ENCODE measurements around the gene MPND. TPM values are rescaled to one million over a fixed set of nuclear protein-coding genes. Genes with fewer than 3 reads are reported as not detected.
"Not testable (repeated sequence)": the region's sequence is repeated elsewhere in the genome, so short reads cannot be mapped to it uniquely, and the experiment has no call there.

The MPND gene
- total and polyA plus RNA-seq, 12 donors = 4.5 to 52.3 (median 16.1) TPM

DNA sequence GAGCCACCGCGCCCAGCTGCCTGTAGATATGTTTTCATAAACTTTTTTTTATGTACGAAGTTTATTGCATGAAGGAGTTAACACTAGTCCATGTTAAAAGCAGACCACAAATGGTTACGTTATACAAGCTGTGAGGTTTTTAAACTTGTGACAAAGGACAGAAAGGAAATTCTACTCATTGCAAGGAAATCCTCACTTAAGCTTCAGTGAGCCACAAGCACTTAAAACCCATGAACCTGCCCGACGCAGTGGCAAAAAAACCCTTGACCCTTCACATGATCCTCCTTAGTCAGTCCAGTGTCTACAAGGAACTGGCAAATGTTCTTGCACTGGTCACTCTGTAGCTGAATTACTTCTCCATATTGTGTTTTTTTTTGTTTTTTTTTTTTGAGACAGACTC is 4.2 kb downstream of the MPND start:
- H3K4me3 ChIP-seq = no peak overlapping the region
- peaks cover 0 to 9% of the 10 kb centered on the region in 2 donors for H3K36me3 ChIP-seq (replicated peaks in 1 of 2)
- H3K9me3 ChIP-seq (replicated peaks in 1 of 3) = no peaks in the 10 kb centered on the region
- DNase-seq = no peak
- WGBS, 4 donors = 72 to 87% (median 78%) methylated on average over 6 of the region's 6 CpGs
- intact Hi-C loops (cut with DNase I) = loop anchor here in 1 of 2 donors (10.0 kb wide), 1 partner anchor 47 kb away; no protein-coding TSS in a partner anchor
- peaks cover 6 to 13% of the 10 kb centered on the region in 2 donors for H3K4me1 ChIP-seq (replicated peaks in 1 of 2)
- H3K27me3 ChIP-seq = no peaks in the 10 kb centered on the region
- H3K27ac ChIP-seq = no peak overlapping the region
- no peak for TF ChIP-seq CTCF (IDR thresholded peaks at IDR 0.05)
- TF ChIP-seq POLR2A (IDR thresholded peaks at IDR 0.05) = no peak

- H3K9me3 ChIP-seq (replicated peaks in 1 of 3); H3K4me1 ChIP-seq (replicated peaks in 1 of 2); H3K27ac ChIP-seq; H3K36me3 ChIP-seq (replicated peaks in 1 of 2); H3K27me3 ChIP-seq; DNase-seq; H3K4me3 ChIP-seq: not testable (repeated sequence)
- WGBS, 4 donors = 93 to 96% (median 94%) methylated on average over 16 of the region's 16 CpGs
- intact Hi-C loops (cut with DNase I) = loop anchor here in 1 of 2 donors (10.0 kb wide), 1 partner anchor 46 kb away; no protein-coding TSS in a partner anchor
Measured at GRCh38 chr19:4349225-4349624, 5.9 kb downstream of the MPND start.

- Histone ChIP-seq H3K4me3 (no peak overlapping the region), H3K36me3 (replicated peaks in 1 of 2) (peaks cover 0 to 9% of the 10 kb centered on the region in 2 donors), H3K27me3 (no peaks in the 10 kb centered on the region), H3K4me1 (replicated peaks in 1 of 2) (peaks cover 0 to 4% of the 10 kb centered on the region in 2 donors), H3K9me3 (replicated peaks in 1 of 3) (no peaks in the 10 kb centered on the region), H3K27ac (no peak overlapping the region)
- TF ChIP-seq CTCF (IDR thresholded peaks at IDR 0.05) = no peak
- no peak for TF ChIP-seq POLR2A (IDR thresholded peaks at IDR 0.05)
- intact Hi-C loops (cut with DNase I) = loop anchor here (5.0 kb wide), 1 partner anchor 83 kb away; no protein-coding TSS in a partner anchor
- 81 to 87% (median 84%) methylated on average over 8 of the region's 8 CpGs for WGBS, 4 donors
- DNase-seq = no peak
Measured at GRCh38 chr19:4350111-4350510, 6.7 kb downstream of the MPND start.

GRCh38 chr19:4350726-4351125 is 7.4 kb downstream of the MPND start:
- no peak for TF ChIP-seq CTCF (IDR thresholded peaks at IDR 0.05)
- TF ChIP-seq POLR2A (IDR thresholded peaks at IDR 0.05) = no peak
- no peak for DNase-seq
- WGBS, 4 donors = 93 to 95% (median 94%) methylated on average over 9 of the region's 9 CpGs
- Histone ChIP-seq H3K27ac (no peak overlapping the region), H3K36me3 (replicated peaks in 1 of 2) (peaks cover 0 to 8% of the 10 kb centered on the region in 2 donors), H3K9me3 (replicated peaks in 1 of 3) (no peaks in the 10 kb centered on the region), H3K27me3 (no peaks in the 10 kb centered on the region), H3K4me3 (no peak overlapping the region), H3K4me1 (replicated peaks in 1 of 2) (no peaks in the 10 kb centered on the region)
- intact Hi-C loops (cut with DNase I) = loop anchor here (5.0 kb wide), 1 partner anchor 83 kb away; no protein-coding TSS in a partner anchor

GRCh38 chr19:4352701-4353121 is 9.3 kb downstream of the MPND start:
- TF ChIP-seq CTCF (IDR thresholded peaks at IDR 0.05) (peak; percentile 39 to 86 (median 76)), POLR2A (IDR thresholded peaks at IDR 0.05) (no peak)
- Histone ChIP-seq H3K4me1 (replicated peaks in 1 of 2) (no peaks in the 10 kb centered on the region), H3K9me3 (replicated peaks in 1 of 3) (no peaks in the 10 kb centered on the region), H3K36me3 (replicated peaks in 1 of 2) (no peaks in the 10 kb centered on the region), H3K4me3 (no peak overlapping the region), H3K27me3 (no peaks in the 10 kb centered on the region), H3K27ac (no peak overlapping the region)
- intact Hi-C loops (cut with DNase I) = loop anchor here (5.0 kb wide), 1 partner anchor 85 kb away; no protein-coding TSS in a partner anchor
- DNase-seq = peak in 5 of 7 donors; percentile 36 to 68 (median 59)
- 23 to 35% (median 27%) methylated on average over 8 to 9 of the region's 9 CpGs for WGBS, 4 donors
